H1 (cell line): ENCODE measurements around the gene OLFML2A. TPM values are rescaled to one million over a fixed set of nuclear protein-coding genes. Genes with fewer than 3 reads are reported as not detected.
A peak's percentile ranks its signal among the peaks of the same experiment; 100 is the strongest.

Source experiments
- CEBPB ChIP-seq: IDR thresholded peaks from 2 replicates; pipeline ENCODE4 v1.6.1; 2012; ENCODE audit warnings: low read depth, low read length
- CHD1 ChIP-seq: IDR thresholded peaks from 2 replicates; pipeline ENCODE4 v1.6.1; 2012; ENCODE audit warnings: low read depth, low read length, improper control_type of control experiment
- GABPA ChIP-seq: IDR thresholded peaks from 2 replicates; pipeline ENCODE4 v1.6.1; 2011; ENCODE audit warnings: mild to moderate bottlenecking, low read length, moderate library complexity, borderline replicate concordance; ENCODE audit not compliant: insufficient read depth
- GTF2F1 ChIP-seq: IDR thresholded peaks from 2 replicates; pipeline ENCODE4 v1.6.1; 2012; ENCODE audit warnings: low read depth, low read length, improper control_type of control experiment, borderline replicate concordance
- HDAC6 ChIP-seq: IDR thresholded peaks from one replicate; pipeline ENCODE4 v1.7.1; 2012; ENCODE audit warnings: low read depth, mild to moderate bottlenecking, inconsistent platforms, low read length, moderate library complexity
- JUND ChIP-seq: IDR thresholded peaks from 2 replicates; pipeline ENCODE4 v1.6.1; 2011; ENCODE audit warnings: mild to moderate bottlenecking, improper control_type of control experiment, low read length
- KDM4A ChIP-seq: IDR thresholded peaks from one replicate; pipeline ENCODE4 v1.7.1; 2012; ENCODE audit warnings: low read depth, mild to moderate bottlenecking, moderate library complexity, low read length, inconsistent platforms; ENCODE audit not compliant: severe bottlenecking
- KDM5A ChIP-seq: fragments of 200-600 bp; IDR thresholded peaks from 2 replicates; pipeline ENCODE4 v1.7.1; 2012; ENCODE audit warnings: mild to moderate bottlenecking, low read length, inconsistent platforms, mixed read lengths
- NANOG ChIP-seq: IDR thresholded peaks from 2 replicates; pipeline ENCODE4 v1.6.1; 2011; ENCODE audit warnings: low read length, low read depth, mild to moderate bottlenecking, inconsistent platforms; ENCODE audit not compliant: insufficient read depth, poor library complexity, severe bottlenecking
- POLR2AphosphoS5 ChIP-seq: IDR thresholded peaks from 2 replicates; pipeline ENCODE4 v1.6.1; 2011; ENCODE audit warnings: low read depth, low read length
- RAD21 ChIP-seq, 2 experiments: IDR thresholded peaks in 1 of 2; conservative IDR thresholded peaks in 1 of 2; 2 replicates each; pipeline ENCODE4 v1.6.1; 2011; ENCODE audit warnings: low read depth in 2 of 2, low read length in 2 of 2, improper control_type of control experiment in 1 of 2, inconsistent platforms in 1 of 2, mild to moderate bottlenecking in 1 of 2, moderate library complexity in 1 of 2
- RNF2 ChIP-seq: fragments of 200-900, 300-1000 bp; sonication (generic); IDR thresholded peaks from 2 replicates; pipeline ENCODE4 v1.7.1; 2016; ENCODE audit warnings: borderline replicate concordance, low read depth, mild to moderate bottlenecking, antibody characterized with exemption, low read length; ENCODE audit not compliant: poor library complexity, severe bottlenecking; ENCODE audit errors: missing control alignments
- SIX5 ChIP-seq: IDR thresholded peaks from 2 replicates; pipeline ENCODE4 v1.6.1; 2011; ENCODE audit warnings: mild to moderate bottlenecking, low read depth, low read length
- SP1 ChIP-seq: IDR thresholded peaks from 2 replicates; pipeline ENCODE4 v1.6.1; 2011; ENCODE audit warnings: low read depth, low read length
- SRF ChIP-seq: IDR thresholded peaks from 2 replicates; pipeline ENCODE4 v1.6.1; 2011; ENCODE audit warnings: mild to moderate bottlenecking, low read depth, low read length, moderate library complexity
- SUZ12 ChIP-seq: fragments of 200-600 bp; sonication (generic); IDR thresholded peaks from 2 replicates; pipeline ENCODE4 v1.6.1; 2012; ENCODE audit warnings: mild to moderate bottlenecking, inconsistent platforms, low read length, moderate library complexity, mixed read lengths
- TAF1 ChIP-seq: IDR thresholded peaks from 2 replicates; pipeline ENCODE4 v1.6.1; 2011; ENCODE audit warnings: mild to moderate bottlenecking, low read depth, low read length
- ZNF274 ChIP-seq: IDR thresholded peaks from 2 replicates; pipeline ENCODE4 v1.7.0; 2012; ENCODE audit warnings: low read length, borderline replicate concordance; ENCODE audit errors: extremely low read depth
- polyA plus RNA-seq, 7 experiments: library from polyadenylated mRNA; depleted of rRNA in 3 of 7; stranded (reverse) in 5 of 7; unstranded in 2 of 7; fragments of >200 nt in 5 of 7; fragments of 200-250 nt in 2 of 7; gene quantifications; 1 replicate in 5 of 7; 2 replicates in 1 of 7; 4 replicates in 1 of 7; pipeline versions ENCODE4 v1.2.1 to v1.2.3, GENCODE V29; 2011 to 2013; ENCODE audit warnings: missing spikeins in 2 of 7, mixed read lengths in 2 of 7
- total RNA-seq: library from RNA; stranded (reverse); fragmentation: NEBNext Ultra II Directional; extraction: Animal tissue kit (Norgen Biotek cat#: 25700); gene quantifications from 2 replicates; pipeline ENCODE4 v1.2.1, GENCODE V29; 2021
- TF ChIP-seq, protein P1 (sequence below): IDR thresholded peaks from 2 replicates; pipeline ENCODE4 v1.6.1; 2012; ENCODE audit warnings: low read length, inconsistent platforms
- TF ChIP-seq, protein P2 (sequence below), 3 experiments: IDR thresholded peaks; 1 replicate in 2 of 3; 2 replicates in 1 of 3; pipeline versions ENCODE4 v1.5.1 to v1.6.1; 2011; ENCODE audit warnings: low read length in 3 of 3, mild to moderate bottlenecking in 3 of 3, inconsistent platforms in 2 of 3, low read depth in 1 of 3, moderate library complexity in 1 of 3; ENCODE audit not compliant: insufficient read depth in 1 of 3; ENCODE audit errors: control extremely low read depth in 1 of 3

Gene OLFML2A
- total and polyA plus RNA-seq, 2 of the 8 experiments (the other 6 are each of a cell fraction or from before 2014, with no cell fraction given), result 7.8 to 11.5 TPM

GRCh38 chr9:124779368-124780059, 2.6 kb downstream of the OLFML2A start (continued):
- TF ChIP-seq, protein P1, sequence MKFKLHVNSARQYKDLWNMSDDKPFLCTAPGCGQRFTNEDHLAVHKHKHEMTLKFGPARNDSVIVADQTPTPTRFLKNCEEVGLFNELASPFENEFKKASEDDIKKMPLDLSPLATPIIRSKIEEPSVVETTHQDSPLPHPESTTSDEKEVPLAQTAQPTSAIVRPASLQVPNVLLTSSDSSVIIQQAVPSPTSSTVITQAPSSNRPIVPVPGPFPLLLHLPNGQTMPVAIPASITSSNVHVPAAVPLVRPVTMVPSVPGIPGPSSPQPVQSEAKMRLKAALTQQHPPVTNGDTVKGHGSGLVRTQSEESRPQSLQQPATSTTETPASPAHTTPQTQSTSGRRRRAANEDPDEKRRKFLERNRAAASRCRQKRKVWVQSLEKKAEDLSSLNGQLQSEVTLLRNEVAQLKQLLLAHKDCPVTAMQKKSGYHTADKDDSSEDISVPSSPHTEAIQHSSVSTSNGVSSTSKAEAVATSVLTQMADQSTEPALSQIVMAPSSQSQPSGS, result no peak
- TF ChIP-seq NANOG (no peak), HDAC6 (no peak), KDM4A (no peak), GABPA (no peak), CHD1 (no peak), GTF2F1 (no peak), POLR2AphosphoS5 (no peak), SP1 (no peak), SUZ12 (no peak), SRF (no peak), RAD21 (IDR thresholded peaks at IDR 0.05 in 1 of 2, conservative IDR thresholded peaks at IDR 0.05 in 1 of 2; ENCODE audit: low read depth in 2 of 2, low read length in 2 of 2) (no peak), JUND (peak; percentile 28; the same call in 1 of the 2 replicates), RNF2 (no peak), KDM5A (no peak), SIX5 (no peak), CEBPB (no peak), TAF1 (0 out of 2 replicates have a peak, but pooled peaks have one; percentile 23), ZNF274 (no peak)
- TF ChIP-seq, protein P2, sequence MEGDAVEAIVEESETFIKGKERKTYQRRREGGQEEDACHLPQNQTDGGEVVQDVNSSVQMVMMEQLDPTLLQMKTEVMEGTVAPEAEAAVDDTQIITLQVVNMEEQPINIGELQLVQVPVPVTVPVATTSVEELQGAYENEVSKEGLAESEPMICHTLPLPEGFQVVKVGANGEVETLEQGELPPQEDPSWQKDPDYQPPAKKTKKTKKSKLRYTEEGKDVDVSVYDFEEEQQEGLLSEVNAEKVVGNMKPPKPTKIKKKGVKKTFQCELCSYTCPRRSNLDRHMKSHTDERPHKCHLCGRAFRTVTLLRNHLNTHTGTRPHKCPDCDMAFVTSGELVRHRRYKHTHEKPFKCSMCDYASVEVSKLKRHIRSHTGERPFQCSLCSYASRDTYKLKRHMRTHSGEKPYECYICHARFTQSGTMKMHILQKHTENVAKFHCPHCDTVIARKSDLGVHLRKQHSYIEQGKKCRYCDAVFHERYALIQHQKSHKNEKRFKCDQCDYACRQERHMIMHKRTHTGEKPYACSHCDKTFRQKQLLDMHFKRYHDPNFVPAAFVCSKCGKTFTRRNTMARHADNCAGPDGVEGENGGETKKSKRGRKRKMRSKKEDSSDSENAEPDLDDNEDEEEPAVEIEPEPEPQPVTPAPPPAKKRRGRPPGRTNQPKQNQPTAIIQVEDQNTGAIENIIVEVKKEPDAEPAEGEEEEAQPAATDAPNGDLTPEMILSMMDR (IDR thresholded peaks at IDR 0.05; ENCODE audit: control extremely low read depth in 1 of 3, insufficient read depth in 1 of 3, low read depth in 1 of 3, low read length in 3 of 3), result no peak
